Neural progenitor cell (in vitro differentiated cells): ENCODE measurements around the gene CDH11. TPM values are rescaled to one million over a fixed set of nuclear protein-coding genes. Genes with fewer than 3 reads are reported as not detected.

Experiments
- DNase-seq: peaks from one replicate; pipeline ENCODE4 v3.0.0-alpha.2; 2016; ENCODE audit warnings: low spot score
- H2AFZ ChIP-seq: fragments of 200-600 bp; sonication (generic); replicated peaks from 2 replicates; pipeline ENCODE4 v1.6.1; 2016; ENCODE audit warnings: antibody characterized with exemption
- H3F3A ChIP-seq: fragments of 200-600 bp; sonication (generic); 2 replicates; pipeline ENCODE4 v1.6.1; 2016; ENCODE audit warnings: antibody characterized with exemption, low read depth
- H3K27ac ChIP-seq: fragments of 200-600 bp; sonication (generic); 2 replicates; pipeline ENCODE4 v1.5.1; 2016; ENCODE audit warnings: mild to moderate bottlenecking
- H3K27me3 ChIP-seq: fragments of 200-600 bp; sonication (generic); 2 replicates; pipeline ENCODE4 v1.6.1; 2016; ENCODE audit warnings: mild to moderate bottlenecking, moderate library complexity
- H3K36me3 ChIP-seq: fragments of 200-600 bp; sonication (generic); 2 replicates; pipeline ENCODE4 v1.5.1; 2016
- H3K4me1 ChIP-seq: fragments of 200-600 bp; sonication (generic); 2 replicates; pipeline ENCODE4 v1.6.1; 2016; ENCODE audit warnings: mixed run types
- H3K4me2 ChIP-seq: fragments of 200-600 bp; sonication (generic); 2 replicates; pipeline ENCODE4 v1.6.1; 2016
- H3K4me3 ChIP-seq: fragments of 200-600 bp; sonication (generic); 2 replicates; pipeline ENCODE4 v1.5.1; 2016
- H3K79me2 ChIP-seq: fragments of 200-600 bp; sonication (generic); 2 replicates; pipeline ENCODE4 v1.6.1; 2016; ENCODE audit warnings: low read depth
- H3K9ac ChIP-seq: fragments of 200-600 bp; sonication (generic); 2 replicates; pipeline ENCODE4 v1.6.1; 2016
- H3K9me3 ChIP-seq: fragments of 200-600 bp; sonication (generic); 2 replicates; pipeline ENCODE4 v1.5.1; 2016; ENCODE audit warnings: low read depth
- H4K20me1 ChIP-seq: fragments of 200-600 bp; sonication (generic); 2 replicates; pipeline ENCODE4 v1.6.1; 2016; ENCODE audit warnings: low read depth
- H3K27ac Mint-ChIP-seq: 3 replicates; pipeline ENCODE4 v1.8.0; 2021; ENCODE audit warnings: mixed read lengths
- H3K27me3 Mint-ChIP-seq: 2 replicates; pipeline ENCODE4 v1.8.0; 2022; ENCODE audit warnings: low read depth, mild to moderate bottlenecking, inconsistent platforms, moderate library complexity, mixed read lengths; ENCODE audit not compliant: insufficient read depth
- H3K36me3 Mint-ChIP-seq: 3 replicates; pipeline ENCODE4 v1.8.0; 2021; ENCODE audit warnings: mixed read lengths
- H3K4me1 Mint-ChIP-seq: 3 replicates; pipeline ENCODE4 v1.8.0; 2021; ENCODE audit warnings: mixed read lengths
- H3K4me3 Mint-ChIP-seq: 3 replicates; pipeline ENCODE4 v1.8.0; 2021; ENCODE audit warnings: mild to moderate bottlenecking, moderate library complexity, mixed read lengths
- H3K9me3 Mint-ChIP-seq: 3 replicates; pipeline ENCODE4 v1.8.0; 2020; ENCODE audit warnings: mixed read lengths
- EZH2 ChIP-seq: fragments of 200-600 bp; sonication (generic); IDR thresholded peaks from 2 replicates; pipeline ENCODE4 v1.6.1; 2017; ENCODE audit warnings: antibody characterized with exemption, mild to moderate bottlenecking, moderate library complexity
- EZH2phosphoT487 ChIP-seq: fragments of 200-600 bp; sonication (generic); IDR thresholded peaks from 2 replicates; pipeline ENCODE4 v1.6.1; 2017; ENCODE audit warnings: antibody characterized with exemption
- total RNA-seq: library from RNA; depleted of rRNA; stranded (reverse); fragments of >200 nt; gene quantifications from 2 replicates; pipeline ENCODE4 v1.2.3, GENCODE V29; 2015; ENCODE audit warnings: low replicate concordance
- TF ChIP-seq, protein P1 (sequence below): fragments of 200-600 bp; sonication (generic); IDR thresholded peaks from 2 replicates; pipeline ENCODE4 v1.5.1; 2017; ENCODE audit warnings: antibody characterized with exemption, mild to moderate bottlenecking

The CDH11 gene
- total RNA-seq, 1 donor from 2014 or later, result 98.5 TPM

DNA sequence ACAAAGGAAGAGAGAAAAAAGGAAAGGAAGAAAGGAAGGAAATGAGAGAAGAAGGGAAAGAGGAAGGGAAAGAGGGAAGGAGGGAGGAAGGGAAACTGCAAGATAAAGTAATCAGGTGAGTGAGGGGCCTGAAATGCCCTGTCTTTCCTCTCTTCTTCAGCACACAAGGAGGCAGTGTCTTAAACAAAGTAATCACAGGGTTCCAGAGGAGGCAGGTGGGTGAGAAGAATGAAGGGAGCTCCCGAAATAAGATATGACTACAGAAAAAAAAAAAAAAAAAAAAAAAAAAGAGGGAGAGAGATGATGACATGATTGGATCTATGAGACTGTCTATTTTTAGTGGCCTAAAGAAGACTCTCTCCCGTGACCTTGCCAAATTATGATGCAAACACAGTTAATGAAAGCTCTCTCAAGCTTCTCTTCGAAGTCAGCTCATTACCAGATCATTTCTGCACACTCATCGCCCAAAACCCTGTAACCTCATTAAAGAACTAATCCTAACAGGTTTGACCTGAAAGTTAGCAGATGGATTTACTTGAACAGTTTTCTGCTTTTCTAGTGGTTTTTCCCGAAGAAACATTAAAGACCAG lies 53.6 kb downstream of the CDH11 start:
- no peak overlapping the region for H3K27ac ChIP-seq
- no peak overlapping the region for H3K9ac ChIP-seq
- Mint-ChIP-seq H3K9me3 (no peaks in the 10 kb centered on the region), H3K4me3 (no peak overlapping the region), H3K4me1 (peaks cover 20% of the 10 kb centered on the region), H3K36me3 (no peaks in the 10 kb centered on the region), H3K27ac (no peak overlapping the region), H3K27me3 (peaks cover 3% of the 10 kb centered on the region)
- peaks cover 73% of the 10 kb centered on the region for H4K20me1 ChIP-seq
- H3K4me1 ChIP-seq, result peaks cover 17% of the 10 kb centered on the region
- no peaks in the 10 kb centered on the region for H3K27me3 ChIP-seq
- H3K9me3 ChIP-seq, result no peaks in the 10 kb centered on the region
- H3K79me2 ChIP-seq, result peaks cover 36% of the 10 kb centered on the region
- no peak overlapping the region for H3K4me2 ChIP-seq
- no peak overlapping the region for H2AFZ ChIP-seq
- no peaks in the 10 kb centered on the region for H3K36me3 ChIP-seq
- no peak for DNase-seq
- TF ChIP-seq, protein P1, sequence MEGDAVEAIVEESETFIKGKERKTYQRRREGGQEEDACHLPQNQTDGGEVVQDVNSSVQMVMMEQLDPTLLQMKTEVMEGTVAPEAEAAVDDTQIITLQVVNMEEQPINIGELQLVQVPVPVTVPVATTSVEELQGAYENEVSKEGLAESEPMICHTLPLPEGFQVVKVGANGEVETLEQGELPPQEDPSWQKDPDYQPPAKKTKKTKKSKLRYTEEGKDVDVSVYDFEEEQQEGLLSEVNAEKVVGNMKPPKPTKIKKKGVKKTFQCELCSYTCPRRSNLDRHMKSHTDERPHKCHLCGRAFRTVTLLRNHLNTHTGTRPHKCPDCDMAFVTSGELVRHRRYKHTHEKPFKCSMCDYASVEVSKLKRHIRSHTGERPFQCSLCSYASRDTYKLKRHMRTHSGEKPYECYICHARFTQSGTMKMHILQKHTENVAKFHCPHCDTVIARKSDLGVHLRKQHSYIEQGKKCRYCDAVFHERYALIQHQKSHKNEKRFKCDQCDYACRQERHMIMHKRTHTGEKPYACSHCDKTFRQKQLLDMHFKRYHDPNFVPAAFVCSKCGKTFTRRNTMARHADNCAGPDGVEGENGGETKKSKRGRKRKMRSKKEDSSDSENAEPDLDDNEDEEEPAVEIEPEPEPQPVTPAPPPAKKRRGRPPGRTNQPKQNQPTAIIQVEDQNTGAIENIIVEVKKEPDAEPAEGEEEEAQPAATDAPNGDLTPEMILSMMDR, result no peak
- TF ChIP-seq EZH2 (no peak), EZH2phosphoT487 (no peak)
- no peaks in the 10 kb centered on the region for H3F3A ChIP-seq
- no peak overlapping the region for H3K4me3 ChIP-seq

DNA sequence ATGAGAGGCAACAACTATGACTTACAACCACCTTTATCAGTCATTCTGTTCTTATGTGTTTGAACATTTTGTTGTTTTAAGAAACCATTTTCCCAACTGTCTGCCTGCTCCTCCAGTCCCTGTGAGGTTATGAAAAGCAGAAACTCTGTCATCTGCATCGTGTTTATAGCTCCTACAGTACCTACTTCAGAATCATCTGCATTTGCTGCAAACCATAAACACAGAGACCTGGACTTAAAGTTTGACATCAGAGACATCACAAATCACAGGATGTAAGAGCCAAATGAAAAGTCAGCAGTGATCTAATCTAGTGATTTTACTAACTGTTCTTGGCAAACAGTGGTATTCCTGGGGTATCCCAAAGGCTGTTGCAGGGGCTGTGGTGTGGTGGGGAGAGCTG lies 55.2 kb downstream of the CDH11 start:
- H3K79me2 ChIP-seq, result peaks cover 30% of the 10 kb centered on the region
- Mint-ChIP-seq H3K9me3 (no peaks in the 10 kb centered on the region), H3K27ac (no peak overlapping the region), H3K4me3 (no peak overlapping the region), H3K36me3 (no peaks in the 10 kb centered on the region), H3K27me3 (peaks cover 3% of the 10 kb centered on the region), H3K4me1 (peaks cover 21% of the 10 kb centered on the region)
- H3K27me3 ChIP-seq, result no peaks in the 10 kb centered on the region
- no peak overlapping the region for H3K9ac ChIP-seq
- H3K4me3 ChIP-seq, result no peak overlapping the region
- H3K9me3 ChIP-seq, result no peaks in the 10 kb centered on the region
- H3K4me1 ChIP-seq, result peaks cover 22% of the 10 kb centered on the region
- H3K27ac ChIP-seq, result no peak overlapping the region
- no peaks in the 10 kb centered on the region for H3K36me3 ChIP-seq
- H2AFZ ChIP-seq, result no peak overlapping the region
- DNase-seq, result no peak
- TF ChIP-seq, protein P1, result no peak
- TF ChIP-seq EZH2phosphoT487, result no peak
- TF ChIP-seq EZH2, result no peak
- H3F3A ChIP-seq, result no peaks in the 10 kb centered on the region
- H4K20me1 ChIP-seq, result peaks cover 77% of the 10 kb centered on the region
- H3K4me2 ChIP-seq, result no peak overlapping the region

DNA sequence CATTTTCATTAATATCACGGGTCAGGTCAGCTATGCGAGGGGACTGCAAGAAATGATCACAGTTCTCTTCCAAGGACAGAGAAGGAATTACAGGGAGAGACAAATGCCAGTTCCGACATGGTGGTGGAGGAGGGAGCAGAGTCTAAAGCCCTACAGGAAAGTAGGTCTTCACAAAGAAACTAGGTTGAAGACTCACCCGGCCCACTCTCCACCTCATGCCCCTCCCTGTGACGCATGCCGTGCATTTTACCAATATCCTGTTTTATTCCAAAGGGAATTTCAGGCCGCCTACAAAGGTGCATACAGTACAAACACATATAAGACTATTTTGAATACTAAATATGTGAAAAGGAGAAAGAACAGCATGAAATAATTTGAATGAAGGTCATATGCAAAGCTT lies 56.8 kb downstream of the CDH11 start:
- Mint-ChIP-seq H3K27ac (no peak overlapping the region), H3K27me3 (no peaks in the 10 kb centered on the region), H3K9me3 (no peaks in the 10 kb centered on the region), H3K4me1 (peaks cover 11% of the 10 kb centered on the region), H3K4me3 (no peak overlapping the region), H3K36me3 (no peaks in the 10 kb centered on the region)
- Histone ChIP-seq H3K79me2 (peaks cover 33% of the 10 kb centered on the region), H3K4me3 (no peak overlapping the region), H3K4me1 (peaks cover 28% of the 10 kb centered on the region), H3K27me3 (no peaks in the 10 kb centered on the region), H3K4me2 (no peak overlapping the region), H3K36me3 (no peaks in the 10 kb centered on the region), H3K27ac (no peak overlapping the region), H4K20me1 (peaks cover 77% of the 10 kb centered on the region), H2AFZ (no peak overlapping the region), H3K9ac (no peak overlapping the region), H3F3A (peaks cover under 1% of the 10 kb centered on the region), H3K9me3 (no peaks in the 10 kb centered on the region)
- no peak for DNase-seq
- TF ChIP-seq EZH2phosphoT487 (no peak), EZH2 (no peak)
- TF ChIP-seq, protein P1, result no peak
